ENCODE measurements around the gene MYO3B.

MYO3B gene

DNA sequence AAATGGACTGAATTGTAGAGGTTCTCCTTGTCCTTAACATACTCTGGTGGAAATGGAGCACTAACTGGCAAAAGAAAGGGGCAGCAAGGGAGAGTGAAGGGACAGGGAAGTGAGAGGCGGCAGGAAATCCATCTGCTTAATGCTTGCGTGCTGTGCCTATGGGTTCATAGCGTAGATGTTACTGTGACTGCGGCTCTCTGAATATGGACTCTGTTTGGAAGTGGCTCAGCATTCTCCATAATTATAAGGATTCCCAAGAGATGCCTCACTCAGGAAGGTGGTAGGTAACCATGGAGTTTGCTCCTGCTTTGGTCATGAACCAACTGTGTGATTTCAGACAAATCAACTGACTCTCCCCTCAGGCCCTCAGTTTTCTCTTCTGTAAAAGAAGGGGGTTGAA, 50.0 kb downstream of the MYO3B start:
- no peaks in the 10 kb centered on the region for H3K4me1 ChIP-seq (ENCODE audit: control insufficient read depth, insufficient read depth, low read length)
- H3K4me3 ChIP-seq (ENCODE audit: low read depth, low read length), result no peak overlapping the region
- no peaks in the 10 kb centered on the region for H3K36me3 ChIP-seq (ENCODE audit: control insufficient read depth in 2 of 2, insufficient read depth in 1 of 2, low read length in 2 of 2)
- CTCF ChIA-PET, result interaction anchor here (0.6 to 1.1 kb wide), 2 partner anchors 8 to 186 kb away, joined by 3 to 4 read pairs; no protein-coding TSS in a partner anchor
- no peak overlapping the region for H3K27ac ChIP-seq (ENCODE audit: extremely low read depth, low read depth, low read length)
- no peaks in the 10 kb centered on the region for H3K9me3 ChIP-seq (ENCODE audit: control insufficient read depth, insufficient read depth, low read depth, low read length)
- POLR2A ChIA-PET, result no interaction called here
- TF ChIP-seq, protein P1, sequence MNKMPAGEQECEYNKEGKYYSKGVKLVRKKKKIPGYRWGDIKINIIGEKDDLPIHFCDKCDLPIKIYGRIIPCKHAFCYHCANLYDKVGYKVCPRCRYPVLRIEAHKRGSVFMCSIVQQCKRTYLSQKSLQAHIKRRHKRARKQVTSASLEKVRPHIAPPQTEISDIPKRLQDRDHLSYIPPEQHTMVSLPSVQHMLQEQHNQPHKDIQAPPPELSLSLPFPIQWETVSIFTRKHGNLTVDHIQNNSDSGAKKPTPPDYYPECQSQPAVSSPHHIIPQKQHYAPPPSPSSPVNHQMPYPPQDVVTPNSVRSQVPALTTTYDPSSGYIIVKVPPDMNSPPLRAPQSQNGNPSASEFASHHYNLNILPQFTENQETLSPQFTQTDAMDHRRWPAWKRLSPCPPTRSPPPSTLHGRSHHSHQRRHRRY (tag by site-specific recombination; IDR thresholded peaks at IDR 0.05), result no peak
- TF ChIP-seq ZNF664 (tag by site-specific recombination; IDR thresholded peaks at IDR 0.05) (no peak), BCL11B (tag by site-specific recombination; IDR thresholded peaks at IDR 0.05; ENCODE audit: low read depth) (no peak), ZNF701 (tag by site-specific recombination; IDR thresholded peaks at IDR 0.05) (no peak), ZNF391 (tag by site-specific recombination; IDR thresholded peaks at IDR 0.05; ENCODE audit: borderline replicate concordance, low read depth) (no peak), ZNF157 (tag by site-specific recombination; IDR thresholded peaks at IDR 0.05) (no peak), OSR2 (tag by site-specific recombination; IDR thresholded peaks at IDR 0.05) (no peak), GFI1B (tag by site-specific recombination; IDR thresholded peaks at IDR 0.05) (no peak), ZNF837 (tag by site-specific recombination; IDR thresholded peaks at IDR 0.05) (no peak), ZNF23 (tag by site-specific recombination; IDR thresholded peaks at IDR 0.05; ENCODE audit: borderline replicate concordance) (no peak)
- TF ChIP-seq, protein P2, sequence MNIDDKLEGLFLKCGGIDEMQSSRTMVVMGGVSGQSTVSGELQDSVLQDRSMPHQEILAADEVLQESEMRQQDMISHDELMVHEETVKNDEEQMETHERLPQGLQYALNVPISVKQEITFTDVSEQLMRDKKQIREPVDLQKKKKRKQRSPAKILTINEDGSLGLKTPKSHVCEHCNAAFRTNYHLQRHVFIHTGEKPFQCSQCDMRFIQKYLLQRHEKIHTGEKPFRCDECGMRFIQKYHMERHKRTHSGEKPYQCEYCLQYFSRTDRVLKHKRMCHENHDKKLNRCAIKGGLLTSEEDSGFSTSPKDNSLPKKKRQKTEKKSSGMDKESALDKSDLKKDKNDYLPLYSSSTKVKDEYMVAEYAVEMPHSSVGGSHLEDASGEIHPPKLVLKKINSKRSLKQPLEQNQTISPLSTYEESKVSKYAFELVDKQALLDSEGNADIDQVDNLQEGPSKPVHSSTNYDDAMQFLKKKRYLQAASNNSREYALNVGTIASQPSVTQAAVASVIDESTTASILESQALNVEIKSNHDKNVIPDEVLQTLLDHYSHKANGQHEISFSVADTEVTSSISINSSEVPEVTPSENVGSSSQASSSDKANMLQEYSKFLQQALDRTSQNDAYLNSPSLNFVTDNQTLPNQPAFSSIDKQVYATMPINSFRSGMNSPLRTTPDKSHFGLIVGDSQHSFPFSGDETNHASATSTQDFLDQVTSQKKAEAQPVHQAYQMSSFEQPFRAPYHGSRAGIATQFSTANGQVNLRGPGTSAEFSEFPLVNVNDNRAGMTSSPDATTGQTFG (tag by site-specific recombination; IDR thresholded peaks at IDR 0.05; ENCODE audit: borderline replicate concordance), result no peak
- TF ChIP-seq, protein P3, sequence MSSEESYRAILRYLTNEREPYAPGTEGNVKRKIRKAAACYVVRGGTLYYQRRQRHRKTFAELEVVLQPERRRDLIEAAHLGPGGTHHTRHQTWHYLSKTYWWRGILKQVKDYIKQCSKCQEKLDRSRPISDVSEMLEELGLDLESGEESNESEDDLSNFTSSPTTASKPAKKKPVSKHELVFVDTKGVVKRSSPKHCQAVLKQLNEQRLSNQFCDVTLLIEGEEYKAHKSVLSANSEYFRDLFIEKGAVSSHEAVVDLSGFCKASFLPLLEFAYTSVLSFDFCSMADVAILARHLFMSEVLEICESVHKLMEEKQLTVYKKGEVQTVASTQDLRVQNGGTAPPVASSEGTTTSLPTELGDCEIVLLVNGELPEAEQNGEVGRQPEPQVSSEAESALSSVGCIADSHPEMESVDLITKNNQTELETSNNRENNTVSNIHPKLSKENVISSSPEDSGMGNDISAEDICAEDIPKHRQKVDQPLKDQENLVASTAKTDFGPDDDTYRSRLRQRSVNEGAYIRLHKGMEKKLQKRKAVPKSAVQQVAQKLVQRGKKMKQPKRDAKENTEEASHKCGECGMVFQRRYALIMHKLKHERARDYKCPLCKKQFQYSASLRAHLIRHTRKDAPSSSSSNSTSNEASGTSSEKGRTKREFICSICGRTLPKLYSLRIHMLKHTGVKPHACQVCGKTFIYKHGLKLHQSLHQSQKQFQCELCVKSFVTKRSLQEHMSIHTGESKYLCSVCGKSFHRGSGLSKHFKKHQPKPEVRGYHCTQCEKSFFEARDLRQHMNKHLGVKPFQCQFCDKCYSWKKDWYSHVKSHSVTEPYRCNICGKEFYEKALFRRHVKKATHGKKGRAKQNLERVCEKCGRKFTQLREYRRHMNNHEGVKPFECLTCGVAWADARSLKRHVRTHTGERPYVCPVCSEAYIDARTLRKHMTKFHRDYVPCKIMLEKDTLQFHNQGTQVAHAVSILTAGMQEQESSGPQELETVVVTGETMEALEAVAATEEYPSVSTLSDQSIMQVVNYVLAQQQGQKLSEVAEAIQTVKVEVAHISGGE (tag by site-specific recombination; conservative IDR thresholded peaks at IDR 0.05; ENCODE audit: low read depth), result no peak
- TF ChIP-seq, protein P4, sequence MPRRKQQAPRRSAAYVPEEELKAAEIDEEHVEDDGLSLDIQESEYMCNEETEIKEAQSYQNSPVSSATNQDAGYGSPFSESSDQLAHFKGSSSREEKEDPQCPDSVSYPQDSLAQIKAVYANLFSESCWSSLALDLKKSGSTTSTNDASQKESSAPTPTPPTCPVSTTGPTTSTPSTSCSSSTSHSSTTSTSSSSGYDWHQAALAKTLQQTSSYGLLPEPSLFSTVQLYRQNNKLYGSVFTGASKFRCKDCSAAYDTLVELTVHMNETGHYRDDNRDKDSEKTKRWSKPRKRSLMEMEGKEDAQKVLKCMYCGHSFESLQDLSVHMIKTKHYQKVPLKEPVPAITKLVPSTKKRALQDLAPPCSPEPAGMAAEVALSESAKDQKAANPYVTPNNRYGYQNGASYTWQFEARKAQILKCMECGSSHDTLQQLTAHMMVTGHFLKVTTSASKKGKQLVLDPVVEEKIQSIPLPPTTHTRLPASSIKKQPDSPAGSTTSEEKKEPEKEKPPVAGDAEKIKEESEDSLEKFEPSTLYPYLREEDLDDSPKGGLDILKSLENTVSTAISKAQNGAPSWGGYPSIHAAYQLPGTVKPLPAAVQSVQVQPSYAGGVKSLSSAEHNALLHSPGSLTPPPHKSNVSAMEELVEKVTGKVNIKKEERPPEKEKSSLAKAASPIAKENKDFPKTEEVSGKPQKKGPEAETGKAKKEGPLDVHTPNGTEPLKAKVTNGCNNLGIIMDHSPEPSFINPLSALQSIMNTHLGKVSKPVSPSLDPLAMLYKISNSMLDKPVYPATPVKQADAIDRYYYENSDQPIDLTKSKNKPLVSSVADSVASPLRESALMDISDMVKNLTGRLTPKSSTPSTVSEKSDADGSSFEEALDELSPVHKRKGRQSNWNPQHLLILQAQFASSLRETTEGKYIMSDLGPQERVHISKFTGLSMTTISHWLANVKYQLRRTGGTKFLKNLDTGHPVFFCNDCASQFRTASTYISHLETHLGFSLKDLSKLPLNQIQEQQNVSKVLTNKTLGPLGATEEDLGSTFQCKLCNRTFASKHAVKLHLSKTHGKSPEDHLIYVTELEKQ (tag by site-specific recombination; IDR thresholded peaks at IDR 0.05; ENCODE audit: borderline replicate concordance), result no peak

DNA sequence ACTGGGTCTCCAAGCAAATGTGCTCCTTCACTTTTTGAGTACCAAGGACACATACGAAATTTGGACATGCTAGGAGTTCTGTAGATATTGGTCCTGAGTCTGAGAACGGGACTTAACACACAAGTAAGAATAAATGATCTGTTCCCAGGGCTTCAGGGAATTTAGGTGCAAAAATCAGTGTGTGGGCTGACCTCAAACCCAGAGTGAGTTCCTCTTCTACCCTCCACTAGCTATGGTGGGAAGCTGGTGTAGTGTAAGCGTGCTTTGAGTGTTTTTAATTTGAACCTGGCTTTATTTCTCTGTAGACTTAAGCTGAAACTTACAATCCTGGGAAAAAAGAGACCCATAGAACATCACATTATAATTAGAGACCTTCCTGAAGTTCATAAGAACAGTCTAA, 50.5 kb downstream of the MYO3B start:
- CTCF ChIA-PET, result interaction anchor here (1.1 to 1.3 kb wide), 2 partner anchors 8 to 132 kb away, joined by 3 to 4 read pairs; no protein-coding TSS in a partner anchor
- Histone ChIP-seq H3K36me3 (ENCODE audit: control insufficient read depth in 2 of 2, insufficient read depth in 1 of 2, low read length in 2 of 2) (no peaks in the 10 kb centered on the region), H3K27ac (ENCODE audit: extremely low read depth, low read depth, low read length) (no peak overlapping the region), H3K9me3 (ENCODE audit: control insufficient read depth, insufficient read depth, low read depth, low read length) (no peaks in the 10 kb centered on the region), H3K4me3 (ENCODE audit: low read depth, low read length) (no peak overlapping the region), H3K4me1 (ENCODE audit: control insufficient read depth, insufficient read depth, low read length) (no peaks in the 10 kb centered on the region)
- TF ChIP-seq, protein P5, sequence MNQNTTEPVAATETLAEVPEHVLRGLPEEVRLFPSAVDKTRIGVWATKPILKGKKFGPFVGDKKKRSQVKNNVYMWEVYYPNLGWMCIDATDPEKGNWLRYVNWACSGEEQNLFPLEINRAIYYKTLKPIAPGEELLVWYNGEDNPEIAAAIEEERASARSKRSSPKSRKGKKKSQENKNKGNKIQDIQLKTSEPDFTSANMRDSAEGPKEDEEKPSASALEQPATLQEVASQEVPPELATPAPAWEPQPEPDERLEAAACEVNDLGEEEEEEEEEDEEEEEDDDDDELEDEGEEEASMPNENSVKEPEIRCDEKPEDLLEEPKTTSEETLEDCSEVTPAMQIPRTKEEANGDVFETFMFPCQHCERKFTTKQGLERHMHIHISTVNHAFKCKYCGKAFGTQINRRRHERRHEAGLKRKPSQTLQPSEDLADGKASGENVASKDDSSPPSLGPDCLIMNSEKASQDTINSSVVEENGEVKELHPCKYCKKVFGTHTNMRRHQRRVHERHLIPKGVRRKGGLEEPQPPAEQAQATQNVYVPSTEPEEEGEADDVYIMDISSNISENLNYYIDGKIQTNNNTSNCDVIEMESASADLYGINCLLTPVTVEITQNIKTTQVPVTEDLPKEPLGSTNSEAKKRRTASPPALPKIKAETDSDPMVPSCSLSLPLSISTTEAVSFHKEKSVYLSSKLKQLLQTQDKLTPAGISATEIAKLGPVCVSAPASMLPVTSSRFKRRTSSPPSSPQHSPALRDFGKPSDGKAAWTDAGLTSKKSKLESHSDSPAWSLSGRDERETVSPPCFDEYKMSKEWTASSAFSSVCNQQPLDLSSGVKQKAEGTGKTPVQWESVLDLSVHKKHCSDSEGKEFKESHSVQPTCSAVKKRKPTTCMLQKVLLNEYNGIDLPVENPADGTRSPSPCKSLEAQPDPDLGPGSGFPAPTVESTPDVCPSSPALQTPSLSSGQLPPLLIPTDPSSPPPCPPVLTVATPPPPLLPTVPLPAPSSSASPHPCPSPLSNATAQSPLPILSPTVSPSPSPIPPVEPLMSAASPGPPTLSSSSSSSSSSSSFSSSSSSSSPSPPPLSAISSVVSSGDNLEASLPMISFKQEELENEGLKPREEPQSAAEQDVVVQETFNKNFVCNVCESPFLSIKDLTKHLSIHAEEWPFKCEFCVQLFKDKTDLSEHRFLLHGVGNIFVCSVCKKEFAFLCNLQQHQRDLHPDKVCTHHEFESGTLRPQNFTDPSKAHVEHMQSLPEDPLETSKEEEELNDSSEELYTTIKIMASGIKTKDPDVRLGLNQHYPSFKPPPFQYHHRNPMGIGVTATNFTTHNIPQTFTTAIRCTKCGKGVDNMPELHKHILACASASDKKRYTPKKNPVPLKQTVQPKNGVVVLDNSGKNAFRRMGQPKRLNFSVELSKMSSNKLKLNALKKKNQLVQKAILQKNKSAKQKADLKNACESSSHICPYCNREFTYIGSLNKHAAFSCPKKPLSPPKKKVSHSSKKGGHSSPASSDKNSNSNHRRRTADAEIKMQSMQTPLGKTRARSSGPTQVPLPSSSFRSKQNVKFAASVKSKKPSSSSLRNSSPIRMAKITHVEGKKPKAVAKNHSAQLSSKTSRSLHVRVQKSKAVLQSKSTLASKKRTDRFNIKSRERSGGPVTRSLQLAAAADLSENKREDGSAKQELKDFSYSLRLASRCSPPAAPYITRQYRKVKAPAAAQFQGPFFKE (tag by site-specific recombination; IDR thresholded peaks at IDR 0.05; ENCODE audit: borderline replicate concordance), result no peak
- TF ChIP-seq KLF9 (tag by site-specific recombination; IDR thresholded peaks at IDR 0.05; ENCODE audit: low read depth), result no peak
- POLR2A ChIA-PET, result no interaction called here

Data from HEK293 (cell line).